Loucy (cell line): ENCODE data around the gene ATP1B1.
"Not testable (repeated sequence)": the region's sequence is repeated elsewhere in the genome, so short reads cannot be mapped to it uniquely, and the experiment has no call there.

Experiments used
- H2AFZ ChIP-seq: fragments of 200-600 bp; sonication (generic); 2 replicates; pipeline ENCODE4 v1.6.0; 2016; ENCODE audit warnings: antibody characterized with exemption, mild to moderate bottlenecking, low read length, moderate library complexity
- H3F3A ChIP-seq: fragments of 200-600 bp; 2 replicates; pipeline ENCODE4 v1.6.0; 2016; ENCODE audit warnings: antibody characterized with exemption, low read depth, mild to moderate bottlenecking
- H3K27me3 ChIP-seq: fragments of 200-600 bp; sonication (generic); 2 replicates; pipeline ENCODE4 v1.6.1; 2014; ENCODE audit warnings: low read length, mild to moderate bottlenecking; ENCODE audit not compliant: insufficient read depth, poor library complexity, severe bottlenecking
- H3K36me3 ChIP-seq: fragments of 200-600 bp; sonication (generic); 2 replicates; pipeline ENCODE4 v1.6.1; 2016; ENCODE audit warnings: low read length; ENCODE audit not compliant: insufficient read depth
- H3K4me1 ChIP-seq: fragments of 200-600 bp; sonication (generic); 2 replicates; pipeline ENCODE4 v1.5.1; 2014; ENCODE audit warnings: low read length, mild to moderate bottlenecking; ENCODE audit not compliant: insufficient read depth, poor library complexity, severe bottlenecking
- H3K4me2 ChIP-seq: fragments of 200-600 bp; sonication (generic); 2 replicates; pipeline ENCODE4 v1.6.0; 2014; ENCODE audit warnings: antibody characterized with exemption, low read length, low read depth, mild to moderate bottlenecking; ENCODE audit not compliant: poor library complexity, severe bottlenecking
- H3K4me3 ChIP-seq: fragments of 200-600 bp; sonication (generic); 2 replicates; pipeline ENCODE4 v1.5.1; 2014; ENCODE audit warnings: low read length, mild to moderate bottlenecking, mixed read lengths; ENCODE audit not compliant: poor library complexity, severe bottlenecking
- H3K79me2 ChIP-seq: fragments of 200-600 bp; sonication (generic); 2 replicates; pipeline ENCODE4 v1.6.1; 2014; ENCODE audit warnings: low read length; ENCODE audit not compliant: insufficient read depth
- H3K9ac ChIP-seq: fragments of 200-600 bp; sonication (generic); 2 replicates; pipeline ENCODE4 v1.6.0; 2014; ENCODE audit warnings: mild to moderate bottlenecking, low read depth, low read length, moderate library complexity; ENCODE audit not compliant: poor library complexity, severe bottlenecking
- H3K9me2 ChIP-seq: fragments of 200-600 bp; sonication (generic); replicated peaks from 2 replicates; pipeline ENCODE4 v1.6.1; 2016; ENCODE audit warnings: low read depth, low read length, mixed read lengths
- H3K9me3 ChIP-seq: fragments of 200-600 bp; sonication (generic); 2 replicates; pipeline ENCODE4 v1.6.1; 2014; ENCODE audit warnings: mild to moderate bottlenecking, antibody characterized with exemption, low read length, low read depth; ENCODE audit not compliant: insufficient read depth
- H4K20me1 ChIP-seq: fragments of 200-600 bp; sonication (generic); 2 replicates; pipeline ENCODE4 v1.6.0; 2014; ENCODE audit warnings: antibody characterized with exemption, low read length, mild to moderate bottlenecking; ENCODE audit not compliant: insufficient read depth, poor library complexity, severe bottlenecking
- EZH2phosphoT487 ChIP-seq: fragments of 200-600 bp; IDR thresholded peaks from 2 replicates; pipeline ENCODE4 v1.6.1; 2018; ENCODE audit warnings: antibody characterized with exemption, mild to moderate bottlenecking, moderate library complexity, borderline replicate concordance
- TF ChIP-seq, protein P1 (sequence below): fragments of 200-600 bp; sonication (generic); conservative IDR thresholded peaks from 2 replicates; pipeline ENCODE4 v1.5.1; 2014; ENCODE audit warnings: mild to moderate bottlenecking, antibody characterized with exemption, low read length

Gene ATP1B1

DNA sequence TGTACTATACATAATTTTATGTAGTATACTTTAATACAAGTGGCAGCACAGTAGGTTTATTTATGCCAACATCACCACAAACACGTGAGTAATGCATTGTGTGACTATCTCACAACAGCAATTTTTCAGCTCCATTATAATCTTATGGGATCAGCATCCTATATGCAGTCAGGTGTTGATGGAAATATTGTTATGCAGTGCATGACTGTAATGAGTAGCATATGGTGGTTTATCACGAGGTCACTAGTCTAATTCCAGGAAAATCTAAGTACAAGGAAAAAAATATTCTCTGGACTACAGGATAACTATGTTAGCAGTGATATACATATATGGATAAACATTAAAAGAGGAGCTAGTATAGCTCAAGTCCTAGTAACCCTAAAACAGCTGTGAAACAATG lies 69.0 kb downstream of the ATP1B1 start:
- no peak overlapping the region for H3K4me3 ChIP-seq
- no peaks in the 10 kb centered on the region for H3K4me1 ChIP-seq
- H3K79me2 ChIP-seq = no peaks in the 10 kb centered on the region
- no peaks in the 10 kb centered on the region for H3K9me3 ChIP-seq
- H3F3A ChIP-seq = no peaks in the 10 kb centered on the region; the same call in 1 of the 2 replicates
- H3K4me2 ChIP-seq = no peak overlapping the region
- H2AFZ ChIP-seq = no peak overlapping the region
- no peaks in the 10 kb centered on the region for H3K36me3 ChIP-seq
- H4K20me1 ChIP-seq = no peaks in the 10 kb centered on the region
- no peaks in the 10 kb centered on the region for H3K27me3 ChIP-seq
- no peaks in the 10 kb centered on the region for H3K9me2 ChIP-seq
- H3K9ac ChIP-seq = no peak overlapping the region
- TF ChIP-seq, protein P1, sequence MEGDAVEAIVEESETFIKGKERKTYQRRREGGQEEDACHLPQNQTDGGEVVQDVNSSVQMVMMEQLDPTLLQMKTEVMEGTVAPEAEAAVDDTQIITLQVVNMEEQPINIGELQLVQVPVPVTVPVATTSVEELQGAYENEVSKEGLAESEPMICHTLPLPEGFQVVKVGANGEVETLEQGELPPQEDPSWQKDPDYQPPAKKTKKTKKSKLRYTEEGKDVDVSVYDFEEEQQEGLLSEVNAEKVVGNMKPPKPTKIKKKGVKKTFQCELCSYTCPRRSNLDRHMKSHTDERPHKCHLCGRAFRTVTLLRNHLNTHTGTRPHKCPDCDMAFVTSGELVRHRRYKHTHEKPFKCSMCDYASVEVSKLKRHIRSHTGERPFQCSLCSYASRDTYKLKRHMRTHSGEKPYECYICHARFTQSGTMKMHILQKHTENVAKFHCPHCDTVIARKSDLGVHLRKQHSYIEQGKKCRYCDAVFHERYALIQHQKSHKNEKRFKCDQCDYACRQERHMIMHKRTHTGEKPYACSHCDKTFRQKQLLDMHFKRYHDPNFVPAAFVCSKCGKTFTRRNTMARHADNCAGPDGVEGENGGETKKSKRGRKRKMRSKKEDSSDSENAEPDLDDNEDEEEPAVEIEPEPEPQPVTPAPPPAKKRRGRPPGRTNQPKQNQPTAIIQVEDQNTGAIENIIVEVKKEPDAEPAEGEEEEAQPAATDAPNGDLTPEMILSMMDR = no peak
- no peak for TF ChIP-seq EZH2phosphoT487

DNA sequence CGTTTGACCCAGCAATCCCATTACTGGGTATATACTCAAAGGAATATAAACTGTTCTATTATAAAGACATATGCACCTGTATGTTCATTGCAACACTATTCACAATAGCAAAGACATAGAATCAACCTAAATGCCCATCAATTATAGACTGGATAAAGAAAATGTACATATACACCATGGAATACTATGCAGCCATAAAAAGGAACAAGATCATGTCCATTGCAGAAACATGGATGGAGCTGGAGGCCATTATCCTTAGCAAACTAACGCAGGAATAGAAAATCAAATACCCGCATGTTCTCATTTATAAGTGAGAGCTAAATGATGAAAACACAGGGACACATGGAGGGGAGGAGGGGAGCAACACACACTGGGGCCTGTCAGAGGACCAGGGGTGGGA lies 72.9 kb downstream of the ATP1B1 start:
- H3K9me3 ChIP-seq, H3K4me2 ChIP-seq, H3K4me3 ChIP-seq, H3K9me2 ChIP-seq, H2AFZ ChIP-seq, H3K36me3 ChIP-seq, H4K20me1 ChIP-seq, H3K9ac ChIP-seq, H3K27me3 ChIP-seq, H3K4me1 ChIP-seq, H3K79me2 ChIP-seq, H3F3A ChIP-seq: not testable (repeated sequence)

DNA sequence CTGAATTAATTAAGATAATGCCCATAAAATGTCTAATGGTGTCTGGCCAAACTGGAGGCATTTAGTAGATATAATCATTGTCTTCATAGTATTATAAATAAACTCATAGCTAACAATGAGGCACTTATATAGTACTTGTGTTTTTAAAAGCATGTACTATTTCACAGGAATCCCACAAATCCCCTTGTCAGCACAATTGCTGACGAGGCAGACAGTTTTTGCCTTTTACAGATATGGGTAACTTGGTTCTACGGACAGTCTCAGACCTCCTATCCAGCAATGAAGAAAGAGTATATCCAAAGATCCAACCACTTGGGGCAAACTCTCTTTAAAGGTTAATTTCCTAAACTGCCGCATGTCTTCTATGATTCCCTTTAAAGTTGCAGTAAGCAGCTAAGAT lies 73.7 kb downstream of the ATP1B1 start:
- Histone ChIP-seq H3K4me2 (no peak overlapping the region), H3F3A (no peaks in the 10 kb centered on the region; the same call in 1 of the 2 replicates), H3K27me3 (no peaks in the 10 kb centered on the region), H3K9me3 (no peaks in the 10 kb centered on the region), H2AFZ (no peak overlapping the region), H3K4me3 (no peak overlapping the region), H3K9me2 (no peaks in the 10 kb centered on the region), H3K79me2 (no peaks in the 10 kb centered on the region), H3K36me3 (no peaks in the 10 kb centered on the region), H3K4me1 (no peaks in the 10 kb centered on the region), H3K9ac (no peak overlapping the region), H4K20me1 (no peaks in the 10 kb centered on the region)
- TF ChIP-seq, protein P1 = no peak
- TF ChIP-seq EZH2phosphoT487 = no peak
